ENCODE results near the gene GPR160. TPM values are rescaled to one million over a fixed set of nuclear protein-coding genes. Genes with fewer than 3 reads are reported as not detected.

The GPR160 gene
- total RNA-seq, 3 donors from 2014 or later: 4.2 to 31.9 (median 27.9) TPM

DNA sequence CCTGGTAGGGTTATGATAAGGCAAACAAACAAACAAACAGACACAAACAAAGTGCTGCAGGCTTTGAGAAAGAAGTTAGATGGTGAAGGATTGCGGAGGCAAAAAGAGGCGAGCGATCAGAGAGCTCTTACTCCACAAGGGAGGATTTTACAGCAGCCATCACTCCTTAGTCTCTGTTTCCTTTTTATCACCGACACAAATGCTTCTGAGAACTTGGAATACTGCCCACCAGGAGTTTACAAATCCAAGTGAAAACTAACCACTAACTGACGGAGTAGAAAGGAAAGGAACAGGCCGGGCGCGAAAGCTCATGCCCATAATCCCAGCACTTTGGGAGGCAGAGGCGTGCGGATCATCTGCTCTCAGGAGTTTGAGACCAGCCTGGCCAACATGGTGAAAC is 35.6 kb upstream of the GPR160 start:
- no peak overlapping the region for H3K27ac ChIP-seq

DNA sequence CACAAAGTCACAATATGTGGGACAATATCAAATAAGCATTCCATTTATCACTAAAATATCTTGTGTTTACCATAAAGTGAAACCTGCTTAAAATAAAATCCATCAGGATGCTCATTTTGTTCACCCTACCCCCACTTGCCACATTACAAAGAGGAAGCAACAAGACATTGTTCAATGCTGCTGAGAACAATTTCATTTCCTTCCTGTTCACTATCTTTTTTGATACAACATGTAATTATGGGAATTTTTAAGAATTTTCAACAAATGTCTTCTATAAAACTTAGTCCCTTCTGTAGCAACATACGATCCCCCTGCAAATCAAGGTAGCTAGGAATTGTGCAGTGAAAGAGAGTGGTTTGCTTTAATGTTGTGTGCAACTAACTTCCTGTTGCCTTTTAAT is 34.9 kb upstream of the GPR160 start:
- H3K4me3 ChIP-seq: peak overlapping the region in 2 of 3 donors; percentile 3 to 8
- TF ChIP-seq POLR2AphosphoS5 (IDR thresholded peaks at IDR 0.05): no peak
- TF ChIP-seq, protein P1, sequence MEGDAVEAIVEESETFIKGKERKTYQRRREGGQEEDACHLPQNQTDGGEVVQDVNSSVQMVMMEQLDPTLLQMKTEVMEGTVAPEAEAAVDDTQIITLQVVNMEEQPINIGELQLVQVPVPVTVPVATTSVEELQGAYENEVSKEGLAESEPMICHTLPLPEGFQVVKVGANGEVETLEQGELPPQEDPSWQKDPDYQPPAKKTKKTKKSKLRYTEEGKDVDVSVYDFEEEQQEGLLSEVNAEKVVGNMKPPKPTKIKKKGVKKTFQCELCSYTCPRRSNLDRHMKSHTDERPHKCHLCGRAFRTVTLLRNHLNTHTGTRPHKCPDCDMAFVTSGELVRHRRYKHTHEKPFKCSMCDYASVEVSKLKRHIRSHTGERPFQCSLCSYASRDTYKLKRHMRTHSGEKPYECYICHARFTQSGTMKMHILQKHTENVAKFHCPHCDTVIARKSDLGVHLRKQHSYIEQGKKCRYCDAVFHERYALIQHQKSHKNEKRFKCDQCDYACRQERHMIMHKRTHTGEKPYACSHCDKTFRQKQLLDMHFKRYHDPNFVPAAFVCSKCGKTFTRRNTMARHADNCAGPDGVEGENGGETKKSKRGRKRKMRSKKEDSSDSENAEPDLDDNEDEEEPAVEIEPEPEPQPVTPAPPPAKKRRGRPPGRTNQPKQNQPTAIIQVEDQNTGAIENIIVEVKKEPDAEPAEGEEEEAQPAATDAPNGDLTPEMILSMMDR (IDR thresholded peaks at IDR 0.05): no peak
- no peak for TF ChIP-seq POLR2A (IDR thresholded peaks at IDR 0.05)
- intact Hi-C loops (cut with DNase I; ENCODE audit: low total_unique reads): no loop called here
- H3K4me1 ChIP-seq: no peaks in the 10 kb centered on the region
- no peak overlapping the region for H3K27ac ChIP-seq
- H3K36me3 ChIP-seq: no peaks in the 10 kb centered on the region
- H3K9me3 ChIP-seq: no peaks in the 10 kb centered on the region
- H3K27me3 ChIP-seq: no peaks in the 10 kb centered on the region
- DNase-seq (ENCODE audit: low spot score in 2 of 2): no peak

More for the DNA sequence above, 35.6 kb upstream of the GPR160 start:
- H3K36me3 ChIP-seq: no peaks in the 10 kb centered on the region
- intact Hi-C loops (cut with DNase I; ENCODE audit: low total_unique reads): no loop called here
- no peak for DNase-seq (ENCODE audit: low spot score in 2 of 2)
- no peaks in the 10 kb centered on the region for H3K27me3 ChIP-seq
- H3K4me3 ChIP-seq: peak overlapping the region in 2 of 3 donors; percentile 3 to 8
- H3K9me3 ChIP-seq: no peaks in the 10 kb centered on the region
- no peak for TF ChIP-seq POLR2AphosphoS5 (IDR thresholded peaks at IDR 0.05)
- TF ChIP-seq POLR2A (IDR thresholded peaks at IDR 0.05): no peak
- TF ChIP-seq, protein P1 (IDR thresholded peaks at IDR 0.05): no peak
- H3K4me1 ChIP-seq: no peaks in the 10 kb centered on the region

DNA sequence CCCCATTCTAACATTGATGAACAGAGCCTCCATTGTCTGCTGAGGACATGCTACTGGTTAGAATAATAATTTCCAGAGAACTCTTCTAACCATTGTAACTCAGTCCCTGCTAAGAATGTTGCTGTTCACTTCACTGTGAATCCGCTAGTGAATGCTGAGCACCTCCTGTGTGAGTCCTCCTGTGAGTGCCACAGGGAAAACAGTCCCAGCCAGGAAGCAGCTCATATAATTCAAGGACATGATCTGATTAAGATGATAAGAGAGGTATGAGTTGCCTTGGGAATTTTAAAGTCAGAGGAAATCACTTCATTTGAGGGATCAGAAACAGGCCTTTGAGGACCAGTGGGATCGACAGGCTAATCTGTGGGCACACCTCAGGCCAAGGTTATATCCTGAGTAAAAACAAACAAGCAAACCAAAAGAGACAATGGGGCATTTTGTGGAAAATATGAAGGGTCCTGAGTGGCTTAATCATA is 33.9 kb upstream of the GPR160 start:
- H3K36me3 ChIP-seq: no peaks in the 10 kb centered on the region
- H3K27me3 ChIP-seq: no peaks in the 10 kb centered on the region
- no peak overlapping the region for H3K4me3 ChIP-seq
- DNase-seq (ENCODE audit: low spot score in 2 of 2): no peak
- no peaks in the 10 kb centered on the region for H3K4me1 ChIP-seq
- no peak for TF ChIP-seq POLR2AphosphoS5 (IDR thresholded peaks at IDR 0.05)
- TF ChIP-seq, protein P1 (IDR thresholded peaks at IDR 0.05): no peak
- TF ChIP-seq POLR2A (IDR thresholded peaks at IDR 0.05): no peak
- no peaks in the 10 kb centered on the region for H3K9me3 ChIP-seq
- intact Hi-C loops (cut with DNase I; ENCODE audit: low total_unique reads): no loop called here
- H3K27ac ChIP-seq: no peak overlapping the region

DNA sequence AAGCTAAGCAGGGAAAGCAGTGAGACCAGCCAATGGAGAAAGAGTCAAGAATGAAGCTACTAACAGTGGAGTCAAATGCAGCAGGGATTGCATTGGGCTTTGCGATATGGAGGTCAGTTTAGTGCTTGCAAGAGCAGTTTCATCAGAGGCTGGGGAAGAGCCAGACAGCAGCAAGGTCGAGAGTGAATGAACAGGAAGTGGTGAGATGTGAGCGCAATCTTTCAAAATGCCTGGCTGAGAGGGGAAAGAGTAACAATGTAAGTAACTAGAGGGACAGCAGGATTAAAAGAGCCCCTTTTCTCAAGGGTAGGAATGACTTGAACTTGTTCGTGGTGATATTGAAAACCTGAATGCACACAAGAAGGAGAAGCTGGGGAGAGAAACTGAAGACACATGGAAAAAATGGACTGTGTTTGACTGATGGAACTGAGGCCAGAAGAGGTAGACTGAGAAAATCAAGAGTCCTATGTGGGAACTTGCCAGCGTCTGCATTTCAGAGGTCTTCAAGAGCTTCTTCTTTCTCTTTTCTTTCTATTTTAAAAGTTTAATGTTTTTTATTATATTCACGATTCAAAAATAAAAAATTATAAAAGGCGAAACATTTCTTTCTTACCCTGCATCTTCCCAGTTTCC is 30.6 kb upstream of the GPR160 start:
- no peaks in the 10 kb centered on the region for H3K9me3 ChIP-seq
- intact Hi-C loops (cut with DNase I; ENCODE audit: low total_unique reads): no loop called here
- TF ChIP-seq POLR2AphosphoS5 (IDR thresholded peaks at IDR 0.05): no peak
- no peak for TF ChIP-seq POLR2A (IDR thresholded peaks at IDR 0.05)
- TF ChIP-seq, protein P1 (IDR thresholded peaks at IDR 0.05): no peak
- no peak overlapping the region for H3K4me3 ChIP-seq
- no peaks in the 10 kb centered on the region for H3K4me1 ChIP-seq
- no peaks in the 10 kb centered on the region for H3K36me3 ChIP-seq
- no peaks in the 10 kb centered on the region for H3K27me3 ChIP-seq
- DNase-seq (ENCODE audit: low spot score in 2 of 2): no peak
- H3K27ac ChIP-seq: no peak overlapping the region

DNA sequence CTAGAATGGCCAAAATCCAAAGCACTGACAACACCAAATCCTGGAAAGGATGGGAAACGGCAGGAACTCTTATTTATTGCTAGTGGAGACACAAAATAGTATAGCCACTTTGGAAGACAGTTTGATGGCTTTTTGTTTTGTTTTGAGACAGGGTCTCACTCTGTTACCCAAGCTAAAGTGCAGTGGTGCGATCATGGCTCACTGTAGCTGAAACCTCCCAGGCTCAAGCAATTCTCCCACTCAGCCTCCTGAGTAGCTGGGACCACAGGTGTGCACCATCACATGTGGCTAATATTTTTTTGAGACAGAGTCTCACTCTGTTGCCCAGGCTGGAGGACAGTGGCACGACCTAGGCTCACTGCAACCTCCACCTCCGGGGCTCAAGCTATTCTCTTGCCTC is 27.3 kb upstream of the GPR160 start:
- intact Hi-C loops (cut with DNase I; ENCODE audit: low total_unique reads): no loop called here
- no peak for DNase-seq (ENCODE audit: low spot score in 2 of 2)
- H3K27ac ChIP-seq: no peak overlapping the region
- no peaks in the 10 kb centered on the region for H3K9me3 ChIP-seq
- no peaks in the 10 kb centered on the region for H3K4me1 ChIP-seq
- TF ChIP-seq POLR2A (IDR thresholded peaks at IDR 0.05) (no peak), POLR2AphosphoS5 (IDR thresholded peaks at IDR 0.05) (no peak)
- TF ChIP-seq, protein P1 (IDR thresholded peaks at IDR 0.05): no peak
- H3K4me3 ChIP-seq: no peak overlapping the region
- H3K27me3 ChIP-seq: no peaks in the 10 kb centered on the region
- H3K36me3 ChIP-seq: no peaks in the 10 kb centered on the region
